HepG2 (cell line): ENCODE results near the gene SMOC1. TPM values are rescaled to one million over a fixed set of nuclear protein-coding genes. Genes with fewer than 3 reads are reported as not detected.

Experiments used
- CERS6 ChIP-seq: sonication (generic); formaldehyde crosslinking; IDR thresholded peaks from 2 replicates; pipeline ENCODE4 v1.5.0; 2020; ENCODE audit warnings: missing genetic modification reagents
- ETV5 ChIP-seq: IDR thresholded peaks from 2 replicates; pipeline ENCODE4 v1.6.1; 2018; ENCODE audit warnings: missing biosample characterization, missing genetic modification reagents, inconsistent platforms, borderline replicate concordance
- FOSL2 ChIP-seq: sonication (generic); formaldehyde crosslinking; IDR thresholded peaks from 2 replicates; pipeline ENCODE4 v1.4.0; 2020; ENCODE audit warnings: missing genetic modification reagents
- FOXK1 ChIP-seq: sonication (generic); formaldehyde crosslinking; IDR thresholded peaks from 2 replicates; pipeline ENCODE4 v1.4.0; 2020; ENCODE audit warnings: low read depth, missing genetic modification reagents, borderline replicate concordance
- GLMP ChIP-seq: sonication (generic); formaldehyde crosslinking; IDR thresholded peaks from 2 replicates; pipeline ENCODE4 v1.9.0; 2021; ENCODE audit warnings: missing genetic modification reagents, mild to moderate bottlenecking, borderline replicate concordance
- MLX ChIP-seq: IDR thresholded peaks from 2 replicates; pipeline ENCODE4 v1.6.1; 2016
- NFIC ChIP-seq: IDR thresholded peaks from 2 replicates; pipeline ENCODE4 v1.6.1; 2012; ENCODE audit warnings: mild to moderate bottlenecking, low read length, inconsistent platforms
- PAX8 ChIP-seq: sonication (generic); formaldehyde crosslinking; IDR thresholded peaks from 2 replicates; pipeline ENCODE4 v1.8.0; 2022; ENCODE audit warnings: mild to moderate bottlenecking, missing genetic modification reagents, borderline replicate concordance
- PTBP1 ChIP-seq: fragments of 200-400 bp; formaldehyde crosslinking; IDR thresholded peaks from 2 replicates; pipeline ENCODE4 v1.6.1; 2018; ENCODE audit warnings: low read length, low read depth; ENCODE audit not compliant: poor library complexity, severe bottlenecking
- RFXANK ChIP-seq: IDR thresholded peaks from 2 replicates; pipeline ENCODE4 v1.6.1; 2016
- SKIL ChIP-seq: sonication (generic); formaldehyde crosslinking; IDR thresholded peaks from 2 replicates; pipeline ENCODE4 v1.8.0; 2022; ENCODE audit warnings: missing genetic modification reagents, mild to moderate bottlenecking, moderate library complexity, borderline replicate concordance
- SP4 ChIP-seq: sonication (generic); formaldehyde crosslinking; IDR thresholded peaks from 2 replicates; pipeline ENCODE4 v1.8.1; 2023; ENCODE audit warnings: mild to moderate bottlenecking, missing genetic modification reagents
- SSRP1 ChIP-seq: IDR thresholded peaks from 2 replicates; pipeline ENCODE4 v1.6.1; 2016; ENCODE audit warnings: control low read depth
- TRIM24 ChIP-seq: sonication (generic); formaldehyde crosslinking; IDR thresholded peaks from 2 replicates; pipeline ENCODE4 v1.8.0; 2022; ENCODE audit warnings: mild to moderate bottlenecking, missing genetic modification reagents
- ZBTB38 ChIP-seq: sonication (generic); formaldehyde crosslinking; IDR thresholded peaks from 2 replicates; pipeline ENCODE4 v1.5.1; 2020; ENCODE audit warnings: mild to moderate bottlenecking, missing genetic modification reagents
- ZFP36L1 ChIP-seq: sonication (generic); formaldehyde crosslinking; IDR thresholded peaks from 2 replicates; pipeline ENCODE4 v1.8.0; 2022; ENCODE audit warnings: mild to moderate bottlenecking, missing genetic modification reagents, moderate library complexity
- ZMYM2 ChIP-seq: sonication (generic); formaldehyde crosslinking; IDR thresholded peaks from 2 replicates; pipeline ENCODE4 v1.8.0; 2022; ENCODE audit warnings: mild to moderate bottlenecking, missing genetic modification reagents
- ZNF281 ChIP-seq: sonication (generic); formaldehyde crosslinking; IDR thresholded peaks from 2 replicates; pipeline ENCODE4 v1.4.0; 2020; ENCODE audit warnings: missing genetic modification reagents, borderline replicate concordance
- ZNF598 ChIP-seq: sonication (generic); formaldehyde crosslinking; IDR thresholded peaks from 2 replicates; pipeline ENCODE4 v1.5.1; 2020; ENCODE audit warnings: mild to moderate bottlenecking, missing genetic modification reagents, borderline replicate concordance
- ZNF761 ChIP-seq: sonication (generic); formaldehyde crosslinking; conservative IDR thresholded peaks from 2 replicates; pipeline ENCODE4 v1.4.0; 2020; ENCODE audit warnings: mild to moderate bottlenecking, missing genetic modification reagents
- ZNF775 ChIP-seq: sonication (generic); formaldehyde crosslinking; IDR thresholded peaks from 2 replicates; pipeline ENCODE4 v1.4.0; 2020; ENCODE audit warnings: missing genetic modification reagents, mild to moderate bottlenecking, moderate library complexity, borderline replicate concordance
- ZNF776 ChIP-seq: sonication (generic); formaldehyde crosslinking; IDR thresholded peaks from 2 replicates; pipeline ENCODE4 v1.4.0; 2020; ENCODE audit warnings: mild to moderate bottlenecking, missing genetic modification reagents
- ZNF83 ChIP-seq: sonication (generic); formaldehyde crosslinking; IDR thresholded peaks from 2 replicates; pipeline ENCODE4 v1.4.0; 2020; ENCODE audit warnings: missing genetic modification reagents, mild to moderate bottlenecking, borderline replicate concordance
- ZSCAN29 ChIP-seq: sonication (generic); formaldehyde crosslinking; conservative IDR thresholded peaks from 2 replicates; pipeline ENCODE4 v1.4.0; 2020; ENCODE audit warnings: mild to moderate bottlenecking, missing genetic modification reagents
- polyA plus RNA-seq, 8 experiments: library from polyadenylated mRNA; depleted of rRNA in 3 of 8; stranded (reverse) in 7 of 8; unstranded in 1 of 8; fragments of >200 nt; fragmentation: Illumina TruSeq in 4 of 8; extraction: Trizol in 4 of 8; gene quantifications; 2 replicates each; pipeline versions ENCODE4 v1.2.1 to v1.2.3, GENCODE V29; 2011 to 2016; ENCODE audit warnings: low read depth in 4 of 8, missing spikeins in 1 of 8, mixed read lengths in 1 of 8; ENCODE audit not compliant: insufficient read depth in 1 of 8
- total RNA-seq, 5 experiments: library from RNA; depleted of rRNA; stranded (reverse); fragments of >200 nt; fragmentation: Illumina TruSeq; extraction: Trizol; gene quantifications; 2 replicates each; pipeline ENCODE4 v1.2.3, GENCODE V29; 2016; ENCODE audit warnings: low read depth in 1 of 5

SMOC1 gene
- total and polyA plus RNA-seq, 2 of the 13 experiments (the other 11 are each of a cell fraction or from before 2014, with no cell fraction given) = 17.8 to 35.6 TPM

- TF ChIP-seq SKIL (no peak), ZBTB38 (CRISPR knock-in tag) (no peak), TRIM24 (no peak), CERS6 (CRISPR knock-in tag) (no peak), ZNF598 (CRISPR knock-in tag) (no peak), ZFP36L1 (CRISPR knock-in tag) (no peak), SP4 (CRISPR knock-in tag) (no peak), FOXK1 (CRISPR knock-in tag) (peak; percentile 20; the same call in 1 of the 2 replicates), ZMYM2 (no peak), ZNF776 (CRISPR knock-in tag) (no peak), NFIC (no peak), SSRP1 (peak; percentile 94), ETV5 (CRISPR knock-in tag) (peak; percentile 50; the same call in 1 of the 2 replicates), PAX8 (CRISPR knock-in tag) (no peak), ZNF761 (CRISPR knock-in tag) (no peak), FOSL2 (CRISPR knock-in tag) (peak; percentile 64; the same call in 1 of the 2 replicates), PTBP1 (no peak), GLMP (CRISPR knock-in tag) (no peak), ZSCAN29 (CRISPR knock-in tag) (no peak), ZNF83 (CRISPR knock-in tag) (no peak), MLX (no peak), RFXANK (CRISPR knock-in tag) (no peak), ZNF281 (CRISPR knock-in tag) (no peak), ZNF775 (CRISPR knock-in tag) (no peak)
These were observed 194.8 kb downstream of the SMOC1 start (continued) for GRCh38 chr14:70073924-70074566.
